ENCODE measurements around the gene ECEL1.
"Not testable (repeated sequence)": the region's sequence is repeated elsewhere in the genome, so short reads cannot be mapped to it uniquely, and the experiment has no call there.

Gene ECEL1

GRCh38 chr2:232454630-232455029, 33.0 kb downstream of the ECEL1 start:
- no peak overlapping the region for H3K4me3 ChIP-seq (ENCODE audit: low read depth, low read length)
- no peak for TF ChIP-seq CTCF (IDR thresholded peaks at IDR 0.05; ENCODE audit: low read depth, low read length)

- H3K4me3 ChIP-seq (ENCODE audit: low read depth, low read length) = not testable (repeated sequence)
These were observed 36.0 kb downstream of the ECEL1 start for GRCh38 chr2:232451645-232452044.

- no peak for TF ChIP-seq CTCF (IDR thresholded peaks at IDR 0.05; ENCODE audit: low read depth, low read length)
- no peak overlapping the region for H3K4me3 ChIP-seq (ENCODE audit: low read depth, low read length)
These were observed 37.7 kb downstream of the ECEL1 start for GRCh38 chr2:232449964-232450363.

- TF ChIP-seq CTCF (IDR thresholded peaks at IDR 0.05; ENCODE audit: low read depth, low read length) = no peak
- no peak overlapping the region for H3K4me3 ChIP-seq (ENCODE audit: low read depth, low read length)
These were observed 39.3 kb downstream of the ECEL1 start for GRCh38 chr2:232448304-232448690.

- TF ChIP-seq CTCF (IDR thresholded peaks at IDR 0.05; ENCODE audit: low read depth, low read length) = no peak
- no peak overlapping the region for H3K4me3 ChIP-seq (ENCODE audit: low read depth, low read length)
These were observed 39.9 kb downstream of the ECEL1 start for GRCh38 chr2:232447638-232448303.

- TF ChIP-seq CTCF (IDR thresholded peaks at IDR 0.05; ENCODE audit: low read depth, low read length) = no peak
- H3K4me3 ChIP-seq (ENCODE audit: low read depth, low read length) = no peak overlapping the region
These were observed 40.5 kb downstream of the ECEL1 start for GRCh38 chr2:232447091-232447620.

GRCh38 chr2:232446266-232446777, 41.3 kb downstream of the ECEL1 start:
- H3K4me3 ChIP-seq (ENCODE audit: low read depth, low read length) = not testable (repeated sequence)

- H3K4me3 ChIP-seq (ENCODE audit: low read depth, low read length) = not testable (repeated sequence)
These were observed 42.3 kb downstream of the ECEL1 start for GRCh38 chr2:232445149-232445885.
